Natural killer cell (primary cell): ENCODE results near the gene SPRING1. TPM values are rescaled to one million over a fixed set of nuclear protein-coding genes. Genes with fewer than 3 reads are reported as not detected.
A peak's percentile ranks its signal among the peaks of the same experiment; 100 is the strongest.

Experiments used
- ATAC-seq, 3 donors: fragments of 150-1000 bp in 2 of 3; fragments of 200-7000 bp in 1 of 3; cut with Tn5 transposase; 1 replicate in 1 of 3; 2 replicates in 2 of 3; pipeline ENCODE4 v1.10.0; 2021; ENCODE audit warnings: mild to moderate bottlenecking in 2 of 3, moderate library complexity in 2 of 3
- DNase-seq, 2 donors: peaks; one replicate each; pipeline versions ENCODE4 v3.0.0 to v3.0.0-alpha.2; 2013 to 2021; ENCODE audit warnings: mixed read lengths in 1 of 2
- H3K27ac ChIP-seq: one replicate; pipeline ENCODE4 v1.5.1; 2013; ENCODE audit warnings: mild to moderate bottlenecking, low read length
- H3K27me3 ChIP-seq: one replicate; pipeline ENCODE4 v1.6.1; 2013; ENCODE audit warnings: low read length; ENCODE audit not compliant: control insufficient read depth, insufficient read depth
- H3K36me3 ChIP-seq: one replicate; pipeline ENCODE4 v1.6.1; 2013; ENCODE audit warnings: low read length; ENCODE audit not compliant: control insufficient read depth, insufficient read depth
- H3K4me1 ChIP-seq: one replicate; pipeline ENCODE4 v1.6.1; 2013; ENCODE audit warnings: low read length; ENCODE audit not compliant: control insufficient read depth, insufficient read depth
- H3K4me3 ChIP-seq: one replicate; pipeline ENCODE4 v1.5.1; 2013; ENCODE audit warnings: low read length
- H3K9me3 ChIP-seq: one replicate; pipeline ENCODE4 v1.6.1; 2013; ENCODE audit warnings: low read length; ENCODE audit not compliant: control insufficient read depth, insufficient read depth
- H3K27ac Mint-ChIP-seq, 2 donors: one replicate each; pipeline ENCODE4 v1.8.0; 2022; ENCODE audit warnings: mild to moderate bottlenecking in 2 of 2, mixed read lengths in 2 of 2, moderate library complexity in 1 of 2
- H3K27me3 Mint-ChIP-seq, 2 donors: one replicate each; pipeline ENCODE4 v1.8.0; 2022; ENCODE audit warnings: low read depth in 2 of 2, mixed read lengths in 2 of 2
- H3K36me3 Mint-ChIP-seq: one replicate; pipeline ENCODE4 v1.8.0; 2022; ENCODE audit warnings: mixed read lengths
- H3K4me1 Mint-ChIP-seq, 2 donors: one replicate each; pipeline ENCODE4 v1.8.0; 2022; ENCODE audit warnings: mixed read lengths in 2 of 2
- H3K4me3 Mint-ChIP-seq: one replicate; pipeline ENCODE4 v1.8.0; 2022; ENCODE audit warnings: mild to moderate bottlenecking, moderate library complexity, mixed read lengths
- H3K9me3 Mint-ChIP-seq, 2 donors: one replicate each; pipeline ENCODE4 v1.8.0; 2022; ENCODE audit warnings: mixed read lengths in 2 of 2
- CTCF ChIP-seq: fragments of 200-600 bp; IDR thresholded peaks from one replicate; pipeline ENCODE4 v1.8.0; 2022; ENCODE audit warnings: antibody characterized with exemption
- WGBS: methylation state at CpG from one replicate; pipeline ENCODE4 v1.1.7; 2013; ENCODE audit warnings: missing lambda C conversion rate; ENCODE audit not compliant: insufficient coverage; 5-methylcytosine and 5-hydroxymethylcytosine counted together
- intact Hi-C: fragments of 100-400 bp; cut with micrococcal nuclease; formaldehyde crosslinking; loops from one replicate; pipeline ENCODE4 v1.14.2; 2022
- total RNA-seq, 4 donors: library from RNA; stranded (reverse); fragments of 120-200 nt in 1 of 4; gene quantifications; one replicate each; pipeline versions ENCODE4 v1.2.3 to v1.2.4, GENCODE V29; 2013 to 2022

SPRING1 gene
- total RNA-seq = 10 to 100 TPM; 24.4 to 37.2 (median 30.4) TPM
- 22.9 TPM for total RNA-seq (2013)

GRCh38 chr12:116737774-116738657 is at the start of gene SPRING1, which contains the start of gene RNFT2:
Gene SPRING1, minus strand, starts transcription at chr12:116738069. Its CDS starts 169 bp downstream, at chr12:116737900.
Gene RNFT2, plus strand, starts transcription at chr12:116738315. Its CDS starts 2,183 bp downstream, at chr12:116740498.
- Histone ChIP-seq H3K4me3 (peak within 1 kb of the TSS; percentile 62), H3K4me1 (peaks cover 15% of the 10 kb centered on the region), H3K36me3 (peaks cover 13% of the 10 kb centered on the region), H3K9me3 (no peaks in the 10 kb centered on the region), H3K27ac (no peak within 1 kb of the TSS), H3K27me3 (no peaks in the 10 kb centered on the region)
- Mint-ChIP-seq H3K4me1 (peaks cover 31% of the 10 kb centered on the region in 2 donors), H3K4me3 (peak within 1 kb of the TSS; percentile 96), H3K9me3 (no peaks in the 10 kb centered on the region), H3K36me3 (peaks cover 7% of the 10 kb centered on the region), H3K27ac (peak within 1 kb of the TSS; percentile 84 to 90), H3K27me3 (no peaks in the 10 kb centered on the region)
- WGBS = under 1% methylated on average over 80 of the region's 80 CpGs
- DNase-seq = peak; percentile 99
- peak; percentile 96 to 99 (median 97) for ATAC-seq
- TF ChIP-seq CTCF = no peak
- intact Hi-C loops = loop anchor here (1.0 to 2.0 kb wide), 2 partner anchors 81 to 179 kb away; no protein-coding TSS in a partner anchor

- H3K36me3 ChIP-seq = no peaks in the 10 kb centered on the region
- H3K27me3 ChIP-seq = no peaks in the 10 kb centered on the region
- Mint-ChIP-seq H3K9me3 (no peaks in the 10 kb centered on the region), H3K27me3 (no peaks in the 10 kb centered on the region), H3K27ac (no peak overlapping the region), H3K4me1 (no peaks in the 10 kb centered on the region), H3K36me3 (no peaks in the 10 kb centered on the region), H3K4me3 (no peak overlapping the region)
- no peaks in the 10 kb centered on the region for H3K4me1 ChIP-seq
- H3K27ac ChIP-seq = no peak overlapping the region
- no peak for TF ChIP-seq CTCF
- H3K9me3 ChIP-seq = no peaks in the 10 kb centered on the region
- H3K4me3 ChIP-seq = no peak overlapping the region
- ATAC-seq (no peak), DNase-seq (no peak)
- WGBS = 98% methylated on average over 7 of the region's 7 CpGs
- intact Hi-C loops = no loop called here
These were observed 46.4 kb upstream of the SPRING1 start for GRCh38 chr12:116784238-116784612.

GRCh38 chr12:116783525-116784237 is 45.8 kb upstream of the SPRING1 start:
- H3K27me3 ChIP-seq = no peaks in the 10 kb centered on the region
- intact Hi-C loops = no loop called here
- WGBS = 94% methylated on average over 6 of the region's 6 CpGs
- H3K27me3 Mint-ChIP-seq = no peaks in the 10 kb centered on the region
- no peak for DNase-seq
- ATAC-seq = no peak
- TF ChIP-seq CTCF = no peak
- no peak overlapping the region for H3K27ac ChIP-seq
- no peaks in the 10 kb centered on the region for H3K4me1 ChIP-seq
- no peak overlapping the region for H3K4me3 Mint-ChIP-seq
- no peak overlapping the region for H3K4me3 ChIP-seq
- no peaks in the 10 kb centered on the region for H3K9me3 ChIP-seq
- H3K27ac Mint-ChIP-seq = no peak overlapping the region
- H3K9me3 Mint-ChIP-seq = no peaks in the 10 kb centered on the region
- no peaks in the 10 kb centered on the region for H3K36me3 Mint-ChIP-seq
- no peaks in the 10 kb centered on the region for H3K4me1 Mint-ChIP-seq
- H3K36me3 ChIP-seq = no peaks in the 10 kb centered on the region
